ENCODE results near the gene ZNF148.

ZNF148 gene

GRCh38 chr3:125324341-125324740, 50.8 kb downstream of the ZNF148 start:
- no peak for DNase-seq

GRCh38 chr3:125322917-125323316, 52.2 kb downstream of the ZNF148 start:
- no peak for DNase-seq

GRCh38 chr3:125322166-125322565, 53.0 kb downstream of the ZNF148 start:
- DNase-seq, result no peak

GRCh38 chr3:125319765-125320164, 55.4 kb downstream of the ZNF148 start:
- no peak for DNase-seq

GRCh38 chr3:125318871-125319270, 56.3 kb downstream of the ZNF148 start:
- no peak for DNase-seq

GRCh38 chr3:125318167-125318865, 56.8 kb downstream of the ZNF148 start:
- peak in 1 of 3 experiments; percentile 25 for DNase-seq

- no peak for DNase-seq
Observed at GRCh38 chr3:125317761-125318160, 57.4 kb downstream of the ZNF148 start.

GRCh38 chr3:125316949-125317348, 58.2 kb downstream of the ZNF148 start:
- DNase-seq, result no peak

- no peak for DNase-seq
Observed at GRCh38 chr3:125316246-125316645, 58.9 kb downstream of the ZNF148 start.

GRCh38 chr3:125313060-125313635, 62.0 kb downstream of the ZNF148 start:
- no peak for DNase-seq

- DNase-seq, result no peak
Observed at GRCh38 chr3:125310623-125311081, 64.5 kb downstream of the ZNF148 start.

GRCh38 chr3:125309476-125309875, 65.6 kb downstream of the ZNF148 start:
- DNase-seq, result no peak

- no peak for DNase-seq
Observed at GRCh38 chr3:125306620-125307019, 68.5 kb downstream of the ZNF148 start.

- no peak for DNase-seq
Observed at GRCh38 chr3:125302932-125303331, 72.2 kb downstream of the ZNF148 start.

- DNase-seq, result no peak
Observed at GRCh38 chr3:125300416-125300815, 74.7 kb downstream of the ZNF148 start.

- DNase-seq, result no peak
Observed at GRCh38 chr3:125294411-125294810, 80.7 kb downstream of the ZNF148 start.

- DNase-seq, result no peak
Observed at GRCh38 chr3:125292015-125292414, 83.1 kb downstream of the ZNF148 start.

- no peak for DNase-seq
Observed at GRCh38 chr3:125289429-125289981, 85.6 kb downstream of the ZNF148 start.

- DNase-seq, result no peak
Observed at GRCh38 chr3:125287248-125287647, 87.9 kb downstream of the ZNF148 start.

- no peak for DNase-seq
Observed at GRCh38 chr3:125281381-125281780, 93.7 kb downstream of the ZNF148 start.

- peak; percentile 1 to 38 (median 3) for DNase-seq
Observed at GRCh38 chr3:125280668-125281361, 94.3 kb downstream of the ZNF148 start.

GRCh38 chr3:125278155-125278554, 97.0 kb downstream of the ZNF148 start:
- DNase-seq, result no peak

- DNase-seq, result no peak
Observed at GRCh38 chr3:125271127-125271526, 104.0 kb downstream of the ZNF148 start.

- DNase-seq, result no peak
Observed at GRCh38 chr3:125267460-125267859, 107.7 kb downstream of the ZNF148 start.

Measured in NCI-H1417 (cell line).